ENCODE results near the gene ETFA. TPM values are rescaled to one million over a fixed set of nuclear protein-coding genes. Genes with fewer than 3 reads are reported as not detected.

The ETFA gene
- total RNA-seq, 2 experiments from 2014 or later, result 182 to 184 TPM

GRCh38 chr15:76236350-76236749 is 74.9 kb downstream of the ETFA start:
- CTCF ChIA-PET, result interaction anchor here (1.5 kb wide), 1 partner anchor 22 kb away, joined by 4 read pairs; no protein-coding TSS in a partner anchor
- POLR2A ChIA-PET, result no interaction called here

DNA sequence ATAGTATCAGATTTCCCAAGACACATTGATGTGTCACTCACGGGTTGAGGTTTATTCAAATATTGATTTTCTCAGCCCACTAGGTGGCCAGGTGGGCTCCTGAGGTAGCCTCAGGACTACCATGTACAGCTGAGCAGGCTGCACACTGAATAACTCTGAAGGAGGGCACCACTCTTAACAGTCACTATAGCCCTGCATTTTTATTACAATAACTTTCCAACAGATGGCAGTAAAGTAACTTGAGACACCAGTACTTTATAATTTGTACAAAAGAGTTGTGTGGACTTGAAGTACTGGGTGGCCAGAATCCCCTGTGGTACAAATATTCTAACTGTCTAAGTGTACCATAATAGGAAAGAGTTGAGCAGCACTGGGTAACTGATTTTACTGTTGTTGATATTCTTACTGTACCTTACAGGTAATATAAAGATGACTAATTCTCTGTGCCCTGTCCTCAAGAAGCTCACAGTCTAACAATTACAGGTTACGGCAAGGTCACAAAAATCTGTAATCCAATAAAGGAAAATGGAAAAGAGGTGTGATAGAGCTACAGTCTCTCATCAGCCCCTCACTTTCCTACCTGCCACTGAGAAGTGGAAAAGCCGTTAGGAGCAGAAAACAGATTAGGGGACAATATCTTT is 76.0 kb downstream of the ETFA start:
- ChIA-PET POLR2A (no interaction called here), CTCF (interaction anchor here (1.5 kb wide), 1 partner anchor 21 kb away, joined by 4 read pairs; no protein-coding TSS in a partner anchor)

- ChIA-PET POLR2A (no interaction called here), CTCF (no interaction called here)
Measured at GRCh38 chr15:76234337-76234889, 76.9 kb downstream of the ETFA start.

DNA sequence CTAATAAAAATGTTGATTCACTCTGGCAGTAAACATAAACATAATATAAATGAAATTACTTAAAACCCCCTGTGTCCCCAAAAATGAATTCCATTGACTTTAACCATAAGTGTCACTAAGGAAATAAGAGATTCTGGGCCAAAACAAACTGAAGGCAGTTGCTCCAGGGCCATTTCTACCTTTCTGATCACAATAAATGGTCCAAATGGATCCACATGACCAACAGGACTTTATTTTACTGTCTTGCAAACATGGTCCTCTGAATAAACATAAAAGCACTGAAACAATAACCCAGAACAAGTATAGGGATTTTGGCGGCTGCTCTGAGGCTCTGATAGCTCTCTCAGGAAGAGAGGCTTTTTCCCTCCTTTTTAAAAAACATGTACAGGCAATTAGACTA is 77.3 kb downstream of the ETFA start:
- POLR2A ChIA-PET, result no interaction called here
- CTCF ChIA-PET, result no interaction called here

GRCh38 chr15:76229266-76229665 is 82.0 kb downstream of the ETFA start:
- ChIA-PET POLR2A (interaction anchor here (0.7 kb wide), 1 partner anchor 52 kb away, joined by 13 read pairs; no protein-coding TSS in a partner anchor), CTCF (no interaction called here)

DNA sequence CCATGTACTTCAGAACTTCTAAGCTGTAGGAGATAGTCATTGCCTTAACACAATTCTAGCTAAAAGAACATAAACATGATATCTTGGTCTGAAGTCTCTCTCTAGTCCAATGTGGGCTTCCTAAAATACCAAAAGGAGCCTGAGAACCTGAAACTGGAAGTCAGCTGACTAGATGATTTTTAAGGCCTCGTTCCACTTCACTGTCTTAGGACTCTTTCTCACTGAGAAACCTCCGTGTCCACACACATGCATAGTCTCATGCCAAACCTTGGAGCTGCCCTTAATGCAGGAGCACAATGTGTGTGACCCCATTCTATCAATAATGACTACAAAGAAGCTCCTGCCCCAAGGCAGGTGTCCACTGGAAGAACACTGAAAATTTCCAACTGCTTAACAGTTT is 87.7 kb downstream of the ETFA start:
- CTCF ChIA-PET, result interaction anchor here (0.7 kb wide), 1 partner anchor 30 kb away, joined by 4 read pairs; no protein-coding TSS in a partner anchor

GRCh38 chr15:76222159-76222558 is 89.1 kb downstream of the ETFA start:
- POLR2A ChIA-PET, result no interaction called here
- CTCF ChIA-PET, result no interaction called here

More for the DNA sequence above, 87.7 kb downstream of the ETFA start:
- POLR2A ChIA-PET, result no interaction called here

DNA sequence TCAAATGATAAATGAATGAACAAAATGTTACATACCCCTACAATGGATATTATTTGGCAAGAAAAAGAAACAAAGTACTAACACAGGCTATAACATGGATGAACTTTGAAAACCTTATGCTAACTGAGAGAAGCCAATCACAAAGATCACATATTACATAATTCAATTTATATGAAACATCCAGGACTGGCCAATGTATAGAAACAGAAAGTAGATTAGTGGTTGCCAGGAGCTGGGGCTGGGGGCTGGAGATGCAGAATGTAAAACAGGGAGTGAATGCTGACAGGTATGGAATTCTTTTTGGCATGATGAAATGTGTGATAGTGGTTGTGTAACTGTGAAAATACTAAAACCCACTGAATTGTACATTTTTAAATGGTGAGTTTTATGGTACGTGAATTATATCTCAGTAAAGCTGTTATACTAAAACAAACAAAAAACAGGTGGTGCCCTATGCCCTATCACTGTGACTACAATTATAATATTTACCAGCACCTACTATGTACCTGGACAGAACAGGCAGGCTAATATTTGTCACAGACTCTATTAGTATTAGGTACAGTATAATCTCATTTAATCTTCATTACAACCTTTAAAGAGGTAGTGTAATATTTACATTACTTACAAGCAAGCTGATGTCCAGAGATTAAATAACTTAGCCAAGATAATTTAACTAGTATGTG is 90.0 kb downstream of the ETFA start:
- POLR2A ChIA-PET, result no interaction called here
- CTCF ChIA-PET, result no interaction called here

GRCh38 chr15:76217882-76218217 is 93.4 kb downstream of the ETFA start:
- ChIA-PET POLR2A (no interaction called here), CTCF (no interaction called here)

DNA sequence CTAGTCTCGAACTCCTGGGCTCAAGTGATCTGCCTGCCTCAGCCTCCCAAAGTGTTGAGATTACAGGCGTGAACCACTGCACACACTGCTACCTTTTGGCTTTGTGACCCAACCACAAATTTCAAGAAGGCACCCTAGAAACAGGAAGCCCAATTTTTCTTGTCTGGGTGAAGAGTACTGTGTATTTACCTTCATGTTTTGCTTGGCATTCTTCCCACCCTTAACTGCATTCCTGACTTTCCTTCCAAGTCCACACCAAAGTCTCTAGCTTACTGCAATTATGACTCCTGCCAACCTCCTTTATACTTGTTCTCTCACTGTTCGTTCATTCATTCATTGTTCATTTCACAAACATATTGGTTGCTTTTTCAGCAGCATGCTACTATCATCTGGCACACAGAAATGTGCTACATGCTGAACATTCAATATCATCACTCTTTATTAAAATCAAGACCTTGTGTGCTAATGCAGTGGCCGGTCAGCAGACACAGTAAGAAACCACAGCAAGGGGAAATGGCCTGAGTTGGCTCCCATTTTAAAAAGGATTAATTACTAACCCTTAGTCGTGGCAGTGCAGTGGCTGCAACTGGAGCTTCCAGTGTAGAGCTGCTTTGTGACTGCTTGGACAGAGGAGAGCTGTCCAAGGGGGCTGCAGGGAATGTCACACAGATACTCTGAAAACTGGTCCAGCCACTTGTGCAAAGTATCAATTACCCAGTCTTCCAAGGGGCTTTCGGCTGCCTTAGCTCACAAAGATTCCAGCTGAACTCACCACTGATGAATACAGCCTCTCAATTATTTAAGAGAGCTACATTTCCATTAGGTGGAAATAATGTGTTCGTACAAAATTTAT is 94.0 kb downstream of the ETFA start:
- POLR2A ChIA-PET, result no interaction called here

GRCh38 chr15:76215634-76216033 is 95.6 kb downstream of the ETFA start:
- CTCF ChIA-PET, result interaction anchor here (1.2 kb wide), 1 partner anchor 24 kb away, joined by 3 read pairs; no protein-coding TSS in a partner anchor

More for the DNA sequence above, 94.0 kb downstream of the ETFA start:
- CTCF ChIA-PET, result no interaction called here

DNA sequence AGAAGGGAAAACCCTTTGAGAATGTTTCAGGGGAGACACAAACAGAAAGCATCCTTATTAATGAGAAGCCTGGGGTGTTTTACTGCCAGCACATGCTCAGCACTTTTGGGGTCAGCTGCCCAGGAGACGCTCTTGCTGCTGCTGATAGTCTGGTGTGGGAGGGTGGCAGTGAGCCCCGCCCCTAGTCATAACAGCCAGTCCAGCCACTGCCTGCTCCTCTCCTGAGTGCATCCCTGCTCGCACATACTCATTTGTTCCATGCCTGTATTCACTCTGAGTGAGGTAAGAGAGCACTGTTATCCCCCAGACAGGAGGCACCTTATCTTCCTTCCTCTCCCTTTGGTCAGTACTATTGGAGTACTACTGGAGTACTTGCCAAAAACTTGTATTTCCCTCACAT is 101.3 kb downstream of the ETFA start:
- POLR2A ChIA-PET, result no interaction called here
- CTCF ChIA-PET, result no interaction called here

More at GRCh38 chr15:76215634-76216033, 95.6 kb downstream of the ETFA start:
- POLR2A ChIA-PET, result no interaction called here

DNA sequence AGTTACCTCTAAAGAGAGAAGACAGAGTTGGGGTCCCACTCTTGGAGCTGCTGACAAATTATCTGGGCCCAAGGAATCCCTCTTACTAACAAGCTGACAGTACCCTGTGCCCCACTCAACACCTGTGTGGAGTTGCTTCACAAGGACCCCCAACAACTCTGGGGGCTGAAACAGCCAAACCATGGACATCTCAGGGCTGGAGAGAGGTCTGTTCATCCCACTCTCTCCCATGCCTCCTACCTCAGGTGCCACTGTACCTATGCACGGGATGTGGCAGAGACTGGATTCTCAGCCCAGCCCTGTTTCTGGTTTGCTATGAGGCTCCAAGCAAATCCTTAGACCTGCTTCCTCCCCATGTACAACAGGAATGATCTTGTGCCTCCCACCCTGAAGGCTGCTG is 101.7 kb downstream of the ETFA start:
- POLR2A ChIA-PET, result no interaction called here
- CTCF ChIA-PET, result no interaction called here

DNA sequence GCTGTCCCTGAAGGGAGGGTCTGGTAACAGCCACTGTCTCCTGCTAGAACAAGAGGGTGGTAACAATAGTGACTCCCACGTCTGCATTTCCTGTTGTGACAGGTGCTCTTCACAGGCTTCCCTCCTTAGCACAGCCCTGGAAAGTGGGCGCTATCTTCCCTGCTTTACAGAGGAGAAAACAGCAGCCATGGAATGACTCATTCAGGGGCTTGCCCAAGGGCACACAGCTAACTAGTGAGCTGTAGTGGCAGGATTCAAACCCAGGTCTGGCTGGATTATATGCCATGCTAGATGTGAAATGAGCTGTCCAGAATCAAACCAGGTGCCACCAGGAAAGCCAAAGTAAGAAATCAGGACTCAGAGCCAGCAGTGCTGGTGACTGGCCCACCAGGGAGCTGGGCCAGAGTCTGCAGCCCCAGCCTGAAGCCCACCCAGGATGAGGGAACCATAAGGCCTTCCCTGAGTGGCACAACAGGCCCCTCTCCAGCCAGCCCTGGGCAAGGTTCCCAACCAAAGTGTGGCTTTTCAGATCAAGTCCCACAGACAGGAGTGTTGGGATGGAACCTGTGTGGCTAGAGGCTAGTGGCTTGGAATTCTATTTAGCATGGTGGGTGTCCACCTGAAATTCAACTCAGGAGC is 102.4 kb downstream of the ETFA start:
- POLR2A ChIA-PET, result no interaction called here
- CTCF ChIA-PET, result no interaction called here

GRCh38 chr15:76208084-76208785 is 103.0 kb downstream of the ETFA start:
- POLR2A ChIA-PET, result no interaction called here
- CTCF ChIA-PET, result no interaction called here

DNA sequence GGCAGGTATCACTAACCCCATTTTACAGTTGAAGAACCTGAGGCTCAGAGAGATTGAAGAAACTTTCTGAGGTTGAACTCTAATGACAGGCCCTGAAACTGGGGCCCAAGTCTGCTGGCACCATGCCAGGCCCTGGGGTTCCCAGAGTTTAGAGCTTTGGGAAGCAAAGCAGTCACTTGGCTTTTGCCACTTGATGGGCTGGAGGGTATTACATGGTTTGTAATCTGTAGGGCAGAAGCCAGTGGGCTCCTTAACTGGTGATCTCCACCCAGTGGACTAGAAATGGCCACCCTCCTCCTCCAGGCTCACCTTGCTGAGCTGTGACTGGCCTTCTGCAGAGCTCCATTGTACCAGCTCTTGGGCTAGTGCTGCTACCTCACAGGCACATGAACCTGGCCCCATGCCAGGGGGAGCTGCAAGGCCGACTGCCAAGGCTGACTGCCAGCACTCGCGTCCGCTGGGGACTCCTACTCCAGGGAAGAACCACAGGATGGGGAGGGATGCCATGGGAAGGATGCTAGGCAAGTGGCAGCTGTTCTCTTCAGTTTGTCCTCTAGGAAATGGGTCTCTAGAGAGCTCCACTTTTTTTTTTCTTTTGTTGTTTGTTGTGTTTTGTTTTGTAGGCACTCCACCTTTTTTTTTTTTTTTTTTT is 104.8 kb downstream of the ETFA start:
- ChIA-PET CTCF (no interaction called here), POLR2A (no interaction called here)

- ChIA-PET POLR2A (no interaction called here), CTCF (no interaction called here)
Measured at GRCh38 chr15:76204916-76205460, 106.3 kb downstream of the ETFA start.

DNA sequence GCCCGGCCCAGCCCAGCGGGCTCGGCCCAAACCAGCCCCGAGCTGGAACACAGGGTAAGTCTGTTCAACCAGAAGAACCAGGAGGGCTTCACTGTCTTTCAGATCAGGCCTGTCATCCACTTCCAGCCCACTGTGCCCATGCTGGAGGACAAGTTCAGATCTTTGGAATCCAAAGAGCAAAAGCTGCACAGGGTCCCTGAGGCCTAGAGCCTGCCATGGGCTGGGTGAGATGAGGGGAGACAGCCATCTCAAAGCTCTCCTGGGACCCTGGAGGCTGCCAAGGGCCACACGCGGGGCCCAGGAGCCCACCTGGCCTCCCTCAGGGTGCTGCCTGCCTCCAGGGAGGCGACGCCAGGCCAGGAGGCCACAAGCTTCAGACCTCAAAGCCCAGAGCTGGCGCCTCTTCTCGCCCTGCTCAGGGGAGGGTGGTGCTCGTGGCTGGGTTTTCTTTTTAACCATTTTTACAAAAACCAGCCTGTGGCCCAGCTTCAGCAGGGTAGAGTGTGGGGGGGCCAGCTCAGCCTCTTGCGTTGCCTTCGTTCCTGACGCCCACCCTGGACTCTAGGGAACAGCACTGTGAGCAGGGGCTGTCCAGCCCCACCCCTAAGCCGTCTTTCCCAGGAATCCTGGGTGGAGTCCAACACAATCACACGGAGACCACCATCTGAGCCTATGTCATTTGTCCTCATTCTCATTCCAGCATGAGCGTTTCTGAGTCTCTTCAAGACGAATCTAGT is 107.0 kb downstream of the ETFA start:
- CTCF ChIA-PET, result no interaction called here
- POLR2A ChIA-PET, result no interaction called here
